ENCODE results near the gene GPR137C.

GPR137C gene

GRCh38 chr14:52686176-52686575, 133.5 kb downstream of the GPR137C start:
- DNase-seq = no peak

Measured in activated gamma-delta T cell treated with Interleukin-2 at 50 U/mL for 16 hours (primary cell).